ENCODE results near the gene MSI2. TPM values are rescaled to one million over a fixed set of nuclear protein-coding genes. Genes with fewer than 3 reads are reported as not detected.

MSI2 gene
- total RNA-seq, 1 donor from 2014 or later = 178 TPM

GRCh38 chr17:57338257-57338914 lies 82.1 kb downstream of the MSI2 start:
- intact Hi-C loops (cut with micrococcal nuclease) = no loop called here

GRCh38 chr17:57340160-57340981 lies 84.0 kb downstream of the MSI2 start:
- intact Hi-C loops (cut with micrococcal nuclease) = no loop called here

GRCh38 chr17:57341611-57342540 lies 85.6 kb downstream of the MSI2 start:
- intact Hi-C loops (cut with micrococcal nuclease) = no loop called here

- intact Hi-C loops (cut with micrococcal nuclease) = no loop called here
Observed at GRCh38 chr17:57342963-57343589, 86.8 kb downstream of the MSI2 start.

GRCh38 chr17:57343717-57344116 lies 87.4 kb downstream of the MSI2 start:
- intact Hi-C loops (cut with micrococcal nuclease) = no loop called here

- intact Hi-C loops (cut with micrococcal nuclease) = no loop called here
Observed at GRCh38 chr17:57344261-57344660, 87.9 kb downstream of the MSI2 start.

- intact Hi-C loops (cut with micrococcal nuclease) = no loop called here
Observed at GRCh38 chr17:57349541-57350247, 93.4 kb downstream of the MSI2 start.

GRCh38 chr17:57350266-57350665 lies 93.9 kb downstream of the MSI2 start:
- intact Hi-C loops (cut with micrococcal nuclease) = no loop called here

- intact Hi-C loops (cut with micrococcal nuclease) = no loop called here
Observed at GRCh38 chr17:57352665-57353175, 96.4 kb downstream of the MSI2 start.

GRCh38 chr17:57354673-57355072 lies 98.3 kb downstream of the MSI2 start:
- intact Hi-C loops (cut with micrococcal nuclease) = loop anchor here (5.0 kb wide), 1 partner anchor 97 kb away; the partner anchor contains the start of gene MSI2

- intact Hi-C loops (cut with micrococcal nuclease) = loop anchor here (5.0 kb wide), 1 partner anchor 98 kb away; the partner anchor contains the start of gene MSI2
Observed at GRCh38 chr17:57355090-57355859, 99.0 kb downstream of the MSI2 start.

GRCh38 chr17:57356153-57356718 lies 99.9 kb downstream of the MSI2 start:
- intact Hi-C loops (cut with micrococcal nuclease) = loop anchor here (5.0 kb wide), 1 partner anchor 99 kb away; the partner anchor contains the start of gene MSI2

- intact Hi-C loops (cut with micrococcal nuclease) = loop anchor here (5.0 kb wide), 1 partner anchor 100 kb away; the partner anchor contains the start of gene MSI2
Observed at GRCh38 chr17:57356719-57357391, 100.5 kb downstream of the MSI2 start.

- intact Hi-C loops (cut with micrococcal nuclease) = loop anchor here (5.0 kb wide), 1 partner anchor 100 kb away; the partner anchor contains the start of gene MSI2
Observed at GRCh38 chr17:57357392-57357784, 101.1 kb downstream of the MSI2 start.

GRCh38 chr17:57357830-57358430 lies 101.6 kb downstream of the MSI2 start:
- intact Hi-C loops (cut with micrococcal nuclease) = loop anchor here (5.0 kb wide), 1 partner anchor 101 kb away; the partner anchor contains the start of gene MSI2

- intact Hi-C loops (cut with micrococcal nuclease) = no loop called here
Observed at GRCh38 chr17:57360266-57360665, 103.9 kb downstream of the MSI2 start.

GRCh38 chr17:57362797-57363556 lies 106.7 kb downstream of the MSI2 start:
- intact Hi-C loops (cut with micrococcal nuclease) = no loop called here

Data from T-helper 1 cell treated with Interleukin-12 subunit alpha and Interleukin-12 subunit beta and Interleukin-4 antibody, amounts not matched to agents 30 ng/mL and 1 ng/mL, for 36 hours (primary cell).